ENCODE data around the gene ATP6V0A1.

- TF ChIP-seq CTBP1 (IDR thresholded peaks at IDR 0.05; ENCODE audit: borderline replicate concordance) (no peak), ZNF384 (IDR thresholded peaks at IDR 0.05) (no peak), TARDBP (IDR thresholded peaks at IDR 0.05) (no peak), ELF4 (IDR thresholded peaks at IDR 0.05) (no peak), SUZ12 (IDR thresholded peaks at IDR 0.05) (no peak), SP1 (IDR thresholded peaks at IDR 0.05) (no peak), FOXK2 (IDR thresholded peaks at IDR 0.05) (no peak), FOXA1 (IDR thresholded peaks at IDR 0.05) (no peak), FOXM1 (IDR thresholded peaks at IDR 0.05; ENCODE audit: borderline replicate concordance) (no peak), HDGF (IDR thresholded peaks at IDR 0.05; ENCODE audit: borderline replicate concordance) (peak; percentile 91)
- TF ChIP-seq, protein P1, sequence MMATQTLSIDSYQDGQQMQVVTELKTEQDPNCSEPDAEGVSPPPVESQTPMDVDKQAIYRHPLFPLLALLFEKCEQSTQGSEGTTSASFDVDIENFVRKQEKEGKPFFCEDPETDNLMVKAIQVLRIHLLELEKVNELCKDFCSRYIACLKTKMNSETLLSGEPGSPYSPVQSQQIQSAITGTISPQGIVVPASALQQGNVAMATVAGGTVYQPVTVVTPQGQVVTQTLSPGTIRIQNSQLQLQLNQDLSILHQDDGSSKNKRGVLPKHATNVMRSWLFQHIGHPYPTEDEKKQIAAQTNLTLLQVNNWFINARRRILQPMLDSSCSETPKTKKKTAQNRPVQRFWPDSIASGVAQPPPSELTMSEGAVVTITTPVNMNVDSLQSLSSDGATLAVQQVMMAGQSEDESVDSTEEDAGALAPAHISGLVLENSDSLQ (IDR thresholded peaks at IDR 0.05) = no peak
Measured at GRCh38 chr17:42566215-42566882, 107.7 kb downstream of the ATP6V0A1 start.

Measured in HEK293T (cell line).